Upper lobe of left lung (tissue), 4 donors: ENCODE results near the gene CDKN1C.

Experiments used
- POLR2A ChIP-seq, 4 donors: fragments of 450-650 bp; IDR thresholded peaks; one replicate each; pipeline ENCODE4 v1.5.1; 2016 to 2017; ENCODE audit warnings: antibody characterized with exemption in 4 of 4, mild to moderate bottlenecking in 2 of 4
- POLR2AphosphoS5 ChIP-seq, 2 donors: sonication (generic); formaldehyde crosslinking; IDR thresholded peaks; one replicate each; pipeline ENCODE4 v1.5.1; 2017; ENCODE audit warnings: antibody characterized with exemption in 2 of 2
- TF ChIP-seq, protein P1 (sequence below), 6 experiments: fragments of 450-650 bp in 4 of 6; fragments of 200-600 bp in 2 of 6; sonication (generic) in 2 of 6; IDR thresholded peaks; one replicate each; pipeline ENCODE4 v1.5.1; 2016 to 2019; ENCODE audit warnings: antibody characterized with exemption in 6 of 6

DNA sequence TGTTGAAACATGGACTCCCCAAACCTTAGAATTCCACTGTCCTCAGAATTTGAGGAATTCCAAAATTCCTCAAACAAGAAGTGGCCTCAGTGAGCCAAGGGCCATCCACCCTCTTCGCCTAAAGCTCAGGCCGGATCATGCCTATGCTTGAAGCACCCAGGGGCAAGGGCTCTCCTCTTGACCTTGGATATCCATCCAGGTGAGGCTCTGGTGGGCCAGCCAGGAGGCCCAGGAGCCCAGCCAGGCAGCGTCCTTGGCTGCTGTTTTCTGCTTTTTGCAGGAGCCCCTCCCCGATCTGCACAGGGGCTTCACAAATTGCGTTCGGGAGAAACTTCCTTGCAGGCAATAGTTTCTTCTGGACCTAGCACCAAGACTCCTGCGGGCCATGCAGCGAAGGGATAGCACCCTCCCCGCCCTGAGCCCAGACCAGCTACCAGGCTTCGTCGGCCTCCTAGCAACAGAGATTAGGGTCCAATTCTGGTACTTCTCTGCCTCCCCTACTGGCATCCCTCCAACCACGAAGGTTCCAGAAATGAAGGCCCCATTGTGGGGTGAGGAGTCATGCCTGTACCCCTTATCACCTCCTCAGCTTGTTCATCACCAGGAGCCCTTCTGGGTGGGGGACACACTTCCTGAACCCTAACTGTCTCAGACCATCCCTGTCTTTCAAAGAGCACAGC, 41.7 kb upstream of the CDKN1C start:
- TF ChIP-seq, protein P1, sequence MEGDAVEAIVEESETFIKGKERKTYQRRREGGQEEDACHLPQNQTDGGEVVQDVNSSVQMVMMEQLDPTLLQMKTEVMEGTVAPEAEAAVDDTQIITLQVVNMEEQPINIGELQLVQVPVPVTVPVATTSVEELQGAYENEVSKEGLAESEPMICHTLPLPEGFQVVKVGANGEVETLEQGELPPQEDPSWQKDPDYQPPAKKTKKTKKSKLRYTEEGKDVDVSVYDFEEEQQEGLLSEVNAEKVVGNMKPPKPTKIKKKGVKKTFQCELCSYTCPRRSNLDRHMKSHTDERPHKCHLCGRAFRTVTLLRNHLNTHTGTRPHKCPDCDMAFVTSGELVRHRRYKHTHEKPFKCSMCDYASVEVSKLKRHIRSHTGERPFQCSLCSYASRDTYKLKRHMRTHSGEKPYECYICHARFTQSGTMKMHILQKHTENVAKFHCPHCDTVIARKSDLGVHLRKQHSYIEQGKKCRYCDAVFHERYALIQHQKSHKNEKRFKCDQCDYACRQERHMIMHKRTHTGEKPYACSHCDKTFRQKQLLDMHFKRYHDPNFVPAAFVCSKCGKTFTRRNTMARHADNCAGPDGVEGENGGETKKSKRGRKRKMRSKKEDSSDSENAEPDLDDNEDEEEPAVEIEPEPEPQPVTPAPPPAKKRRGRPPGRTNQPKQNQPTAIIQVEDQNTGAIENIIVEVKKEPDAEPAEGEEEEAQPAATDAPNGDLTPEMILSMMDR (IDR thresholded peaks at IDR 0.05) = no peak
- TF ChIP-seq POLR2A (IDR thresholded peaks at IDR 0.05) (no peak), POLR2AphosphoS5 (IDR thresholded peaks at IDR 0.05) (no peak)
